ENCODE data around the gene POLR2E. TPM values are rescaled to one million over a fixed set of nuclear protein-coding genes. Genes with fewer than 3 reads are reported as not detected.
A peak's percentile ranks its signal among the peaks of the same experiment; 100 is the strongest.

POLR2E gene
- total RNA-seq: 48.9 TPM

DNA sequence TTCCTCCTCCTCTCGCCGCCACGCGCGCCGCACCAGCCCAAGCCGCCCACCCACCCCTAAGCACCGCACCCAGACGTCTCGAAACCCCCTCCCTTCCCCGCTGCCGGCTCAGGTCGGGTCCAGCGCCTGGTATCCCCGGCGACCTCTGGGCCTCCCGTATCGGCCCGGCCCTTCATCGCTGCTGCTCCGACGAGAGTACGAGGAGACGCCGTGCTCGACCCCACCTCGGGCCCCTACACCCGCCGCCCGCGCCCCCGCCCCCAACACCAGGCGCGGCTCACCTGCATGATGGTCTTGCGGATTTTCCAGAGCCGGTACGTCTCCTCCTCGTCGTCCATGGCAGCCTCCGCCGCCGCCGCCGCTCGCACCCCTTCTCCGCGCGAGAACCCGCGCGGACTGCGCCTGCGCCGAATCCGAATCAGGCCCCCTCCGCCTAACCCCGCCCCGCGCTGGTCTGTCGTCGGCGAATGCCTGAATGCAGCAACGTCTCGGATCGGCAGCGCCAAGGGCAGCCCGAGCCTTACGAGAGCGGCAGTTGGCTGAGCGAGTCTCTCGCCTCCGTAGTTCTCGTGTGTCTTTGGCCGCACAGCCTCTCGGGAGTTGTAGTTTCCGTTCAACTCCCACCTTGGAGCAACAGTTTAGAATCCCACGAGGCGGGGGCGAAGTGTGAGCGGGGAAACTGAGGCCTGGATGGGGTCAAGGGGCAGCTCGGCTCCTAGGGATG is at the start of gene POLR2E:
Gene POLR2E, minus strand, starts transcription at position 398 of the 724 bp plus-strand sequence. Its CDS starts 60 bp downstream, at position 338.
- Histone ChIP-seq H3K27me3 (ENCODE audit: insufficient read depth, low read length) (no peaks in the 10 kb centered on the region), H3K4me1 (ENCODE audit: insufficient read depth, low read length) (peaks cover 64% of the 10 kb centered on the region), H3K9me3 (ENCODE audit: low read depth, low read length) (no peaks in the 10 kb centered on the region), H3K4me3 (ENCODE audit: low read length) (peak within 1 kb of the TSS; percentile 67)

DNA sequence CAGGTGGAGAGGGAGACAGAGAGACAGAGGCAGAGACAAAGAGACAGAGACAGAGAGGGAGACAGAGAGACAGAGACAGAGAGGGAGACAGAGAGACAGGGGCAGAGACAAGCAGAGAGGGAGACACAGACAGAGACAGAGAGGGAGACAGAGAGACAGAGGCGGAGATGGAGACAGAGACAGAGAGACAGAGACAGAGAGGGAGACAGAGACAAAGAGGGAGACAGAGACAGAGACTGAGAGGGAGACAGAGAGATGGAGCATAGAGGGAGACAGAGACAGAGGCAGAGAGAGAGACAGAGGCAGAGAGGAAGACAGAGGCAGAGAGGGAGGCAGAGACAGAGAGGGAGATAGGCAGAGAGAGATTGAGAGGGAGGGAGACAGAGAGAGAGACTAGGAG is 49.6 kb upstream of the POLR2E start:
- no peaks in the 10 kb centered on the region for H3K9me3 ChIP-seq (ENCODE audit: low read depth, low read length)
- no peaks in the 10 kb centered on the region for H3K4me1 ChIP-seq (ENCODE audit: insufficient read depth, low read length)
- no peaks in the 10 kb centered on the region for H3K27me3 ChIP-seq (ENCODE audit: insufficient read depth, low read length)
- H3K4me3 ChIP-seq (ENCODE audit: low read length): no peak overlapping the region

DNA sequence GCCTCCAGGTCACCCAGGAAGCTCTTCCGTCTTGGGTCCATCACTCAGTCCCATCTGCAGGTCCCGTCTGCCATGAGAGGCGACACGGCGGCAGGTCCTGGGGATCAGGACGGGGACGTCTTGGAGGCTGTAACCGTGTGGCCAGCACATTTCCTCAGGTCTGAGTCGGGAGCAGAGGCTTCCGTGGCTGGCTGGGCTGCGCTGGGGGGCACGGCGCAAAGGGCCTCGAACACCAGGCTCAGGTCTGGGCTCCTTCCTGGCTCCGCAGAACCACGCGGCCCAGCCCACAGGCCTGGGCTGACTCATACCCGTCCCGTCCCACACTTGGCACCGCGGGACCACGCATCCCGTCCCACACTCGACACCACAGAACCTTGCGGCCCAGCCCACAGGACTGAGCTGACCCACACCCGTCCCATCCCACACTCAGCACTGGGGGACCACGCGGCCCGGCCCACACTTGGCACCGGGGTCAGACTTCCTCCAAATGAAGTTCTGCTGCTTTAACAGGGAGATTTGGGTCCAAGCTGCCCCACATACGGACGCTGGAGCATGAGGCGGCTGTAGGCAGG is 48.7 kb upstream of the POLR2E start:
- H3K27me3 ChIP-seq (ENCODE audit: insufficient read depth, low read length): no peaks in the 10 kb centered on the region
- H3K4me3 ChIP-seq (ENCODE audit: low read length): no peak overlapping the region
- H3K9me3 ChIP-seq (ENCODE audit: low read depth, low read length): no peaks in the 10 kb centered on the region
- H3K4me1 ChIP-seq (ENCODE audit: insufficient read depth, low read length): no peaks in the 10 kb centered on the region

DNA sequence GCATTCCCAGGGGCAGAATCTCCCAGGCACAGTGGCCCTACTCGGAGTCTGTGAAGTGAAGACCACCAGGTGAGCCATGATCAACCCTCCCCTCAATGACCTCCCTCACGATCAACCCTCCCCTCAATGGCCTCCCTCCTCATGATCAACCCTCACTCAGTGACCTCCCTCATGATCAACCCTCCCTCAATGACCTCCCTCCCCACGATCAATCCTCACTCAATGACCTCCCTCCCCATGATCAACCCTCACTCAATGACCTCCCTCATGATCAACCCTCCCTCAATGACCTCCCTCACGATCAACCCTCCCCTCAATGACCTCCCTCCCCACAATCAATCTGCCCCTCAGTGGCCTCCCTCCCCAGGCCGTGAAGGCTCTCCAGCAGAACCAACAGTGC is 46.8 kb upstream of the POLR2E start:
- no peaks in the 10 kb centered on the region for H3K9me3 ChIP-seq (ENCODE audit: low read depth, low read length)
- H3K4me3 ChIP-seq (ENCODE audit: low read length): no peak overlapping the region
- no peaks in the 10 kb centered on the region for H3K27me3 ChIP-seq (ENCODE audit: insufficient read depth, low read length)
- H3K4me1 ChIP-seq (ENCODE audit: insufficient read depth, low read length): no peaks in the 10 kb centered on the region

DNA sequence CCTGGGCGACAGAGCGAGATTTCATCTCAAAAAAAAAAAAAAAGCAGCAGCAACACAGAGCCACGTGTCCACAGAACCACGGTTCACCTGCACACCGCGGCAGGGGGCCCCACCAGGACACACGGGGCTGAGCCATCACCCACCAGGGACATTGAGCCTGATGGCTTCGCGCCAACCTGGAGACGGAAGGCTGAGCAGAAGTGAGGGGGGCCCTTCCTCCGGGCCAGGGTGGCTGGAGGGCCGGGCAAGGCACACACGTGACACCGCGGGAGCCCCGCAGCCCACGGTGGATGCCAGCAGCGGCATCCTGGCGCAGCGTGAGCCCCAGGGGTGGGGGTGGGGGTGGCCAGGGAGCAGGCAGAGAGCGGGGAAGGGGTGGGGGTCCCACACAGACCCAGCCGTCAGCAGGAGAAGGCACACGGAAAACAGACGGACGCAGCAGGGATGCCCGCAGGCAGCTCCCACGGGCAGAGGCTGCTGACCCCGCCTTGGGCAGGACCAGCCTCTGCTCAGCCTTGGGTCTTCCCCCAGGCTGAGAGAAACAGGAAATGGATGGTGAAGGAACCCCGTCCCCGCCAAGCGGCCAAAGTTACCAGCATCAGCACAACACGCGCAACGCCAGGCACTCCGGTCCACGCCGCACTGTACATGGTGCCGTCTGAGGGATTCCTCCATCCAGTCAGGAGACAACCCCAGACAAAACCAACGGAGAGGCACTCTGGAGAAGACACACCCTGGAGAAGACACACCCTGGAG is 45.3 kb upstream of the POLR2E start:
- H3K9me3 ChIP-seq (ENCODE audit: low read depth, low read length): no peaks in the 10 kb centered on the region
- no peaks in the 10 kb centered on the region for H3K27me3 ChIP-seq (ENCODE audit: insufficient read depth, low read length)
- H3K4me3 ChIP-seq (ENCODE audit: low read length): no peak overlapping the region
- peaks cover 8% of the 10 kb centered on the region for H3K4me1 ChIP-seq (ENCODE audit: insufficient read depth, low read length)

DNA sequence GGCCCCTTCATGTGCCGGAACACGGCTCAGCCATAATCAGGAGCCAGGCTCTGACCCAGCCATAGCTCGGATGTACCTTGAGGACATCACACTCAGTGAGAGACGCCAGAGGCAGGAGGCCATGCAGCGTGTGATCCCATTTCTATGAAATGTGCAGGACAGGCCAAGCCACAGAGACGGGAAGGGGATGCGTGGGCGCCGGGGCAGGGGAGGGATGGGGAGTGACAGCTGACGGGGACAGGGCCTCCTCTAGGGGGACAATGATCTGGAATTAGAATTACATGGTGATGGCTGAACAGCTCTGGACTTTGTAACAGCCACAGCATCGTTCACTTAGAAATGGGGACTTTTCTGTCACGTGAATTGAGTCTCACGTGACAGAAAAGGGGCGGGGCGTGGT is 44.0 kb upstream of the POLR2E start:
- Histone ChIP-seq H3K9me3 (ENCODE audit: low read depth, low read length) (no peaks in the 10 kb centered on the region), H3K27me3 (ENCODE audit: insufficient read depth, low read length) (no peaks in the 10 kb centered on the region), H3K4me3 (ENCODE audit: low read length) (no peak overlapping the region), H3K4me1 (ENCODE audit: insufficient read depth, low read length) (peaks cover 13% of the 10 kb centered on the region)

DNA sequence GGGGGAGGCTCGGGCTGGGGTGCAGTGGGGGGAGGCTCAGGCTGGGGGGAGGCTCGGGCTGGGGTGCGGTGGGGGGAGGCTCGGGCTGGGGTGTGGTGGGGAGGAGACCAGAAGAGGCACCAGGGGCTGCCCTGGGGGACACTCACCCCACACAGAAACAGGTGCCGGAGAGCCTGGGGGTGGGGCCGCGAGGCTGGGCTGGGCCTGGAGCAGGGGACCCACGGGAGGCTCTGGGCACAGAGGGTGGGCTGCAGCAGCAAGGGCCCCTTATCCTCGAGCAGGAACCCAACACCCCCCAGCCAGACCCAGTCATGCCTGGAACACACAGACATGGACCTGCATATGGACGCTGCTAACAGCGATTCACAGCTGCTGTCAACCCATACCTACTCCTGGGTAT is 42.9 kb upstream of the POLR2E start:
- H3K4me1 ChIP-seq (ENCODE audit: insufficient read depth, low read length): peaks cover 23% of the 10 kb centered on the region
- H3K4me3 ChIP-seq (ENCODE audit: low read length): no peak overlapping the region
- H3K9me3 ChIP-seq (ENCODE audit: low read depth, low read length): no peaks in the 10 kb centered on the region
- no peaks in the 10 kb centered on the region for H3K27me3 ChIP-seq (ENCODE audit: insufficient read depth, low read length)

DNA sequence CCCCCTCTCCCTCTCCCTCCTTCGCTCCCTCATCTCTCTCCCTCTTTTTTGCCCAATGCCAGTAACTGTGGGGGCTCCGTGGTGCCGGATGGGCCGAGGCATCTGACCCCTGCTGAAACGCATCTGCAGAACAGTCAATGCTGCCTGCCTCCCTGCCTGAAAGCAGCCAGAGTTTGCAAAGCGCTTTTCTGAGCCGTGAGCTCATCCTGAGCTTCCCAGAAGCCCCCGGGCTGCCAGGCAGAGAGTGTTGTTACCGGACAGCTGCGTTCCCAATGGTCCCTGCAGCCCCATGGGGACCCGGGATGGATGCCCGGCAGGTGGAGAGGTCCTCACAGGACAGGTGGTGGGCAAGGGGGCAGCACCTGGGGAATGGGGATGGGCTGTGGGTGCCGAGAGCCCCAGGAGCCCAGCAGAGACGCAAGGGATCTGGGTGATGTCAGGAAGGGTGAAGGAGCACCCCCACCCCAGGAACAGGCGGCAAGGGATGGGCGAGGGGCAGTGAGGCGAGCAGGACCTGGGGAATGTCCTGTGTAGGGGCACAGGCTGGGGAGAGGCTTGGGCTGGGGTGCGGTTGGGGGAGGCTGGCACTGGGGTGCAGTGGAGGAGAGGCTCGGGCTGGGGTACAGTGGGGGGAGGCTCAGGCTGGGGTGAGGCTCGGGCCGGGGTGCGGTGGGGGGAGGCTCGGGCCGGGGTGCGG is 41.6 kb upstream of the POLR2E start:
- Histone ChIP-seq H3K27me3 (ENCODE audit: insufficient read depth, low read length) (no peaks in the 10 kb centered on the region), H3K9me3 (ENCODE audit: low read depth, low read length) (no peaks in the 10 kb centered on the region), H3K4me1 (ENCODE audit: insufficient read depth, low read length) (peaks cover 32% of the 10 kb centered on the region), H3K4me3 (ENCODE audit: low read length) (no peak overlapping the region)

DNA sequence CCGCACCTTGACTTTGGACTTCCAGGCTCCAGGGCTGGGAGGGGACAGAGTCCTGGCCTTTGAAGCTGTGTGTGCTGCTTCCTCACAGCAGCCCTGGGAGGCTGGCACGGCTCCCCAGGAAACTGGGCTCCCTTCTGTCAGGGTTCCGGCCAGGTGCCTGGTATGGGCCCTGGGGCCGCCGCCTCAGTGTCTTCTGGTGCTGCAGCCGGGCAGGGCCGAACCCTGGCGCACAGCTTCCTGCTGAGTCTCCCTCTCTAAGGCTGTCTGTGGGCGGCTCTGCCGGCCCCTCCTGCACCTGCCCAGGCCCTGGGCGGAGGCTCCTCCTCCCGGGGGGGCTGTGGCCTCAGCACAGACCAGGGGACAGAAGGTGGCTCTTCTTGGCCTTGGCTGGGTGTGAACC is 41.0 kb upstream of the POLR2E start:
- peaks cover 37% of the 10 kb centered on the region for H3K4me1 ChIP-seq (ENCODE audit: insufficient read depth, low read length)
- no peaks in the 10 kb centered on the region for H3K27me3 ChIP-seq (ENCODE audit: insufficient read depth, low read length)
- no peak overlapping the region for H3K4me3 ChIP-seq (ENCODE audit: low read length)
- no peaks in the 10 kb centered on the region for H3K9me3 ChIP-seq (ENCODE audit: low read depth, low read length)

DNA sequence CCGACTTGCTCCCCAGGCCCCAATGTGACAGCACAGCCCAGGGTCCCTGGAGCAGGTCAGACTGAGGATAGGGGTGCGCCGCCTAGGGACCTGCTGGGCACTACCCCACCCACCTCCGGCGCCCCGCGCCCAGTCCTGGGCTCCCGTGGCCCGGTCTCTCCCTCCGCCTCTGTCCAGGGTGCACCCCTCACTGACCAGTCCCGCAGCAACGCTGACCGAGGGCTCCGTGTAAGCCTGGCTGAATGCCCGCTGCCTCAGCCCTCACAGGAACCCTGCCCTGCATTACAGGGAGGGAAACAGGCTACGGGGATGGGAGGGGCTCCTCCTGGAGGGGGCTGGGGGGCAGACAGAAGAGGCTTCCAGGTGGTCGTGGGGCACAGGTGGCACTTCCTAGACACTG is 40.3 kb upstream of the POLR2E start:
- H3K4me3 ChIP-seq (ENCODE audit: low read length): no peak overlapping the region
- H3K27me3 ChIP-seq (ENCODE audit: insufficient read depth, low read length): no peaks in the 10 kb centered on the region
- H3K9me3 ChIP-seq (ENCODE audit: low read depth, low read length): no peaks in the 10 kb centered on the region
- H3K4me1 ChIP-seq (ENCODE audit: insufficient read depth, low read length): peaks cover 45% of the 10 kb centered on the region

DNA sequence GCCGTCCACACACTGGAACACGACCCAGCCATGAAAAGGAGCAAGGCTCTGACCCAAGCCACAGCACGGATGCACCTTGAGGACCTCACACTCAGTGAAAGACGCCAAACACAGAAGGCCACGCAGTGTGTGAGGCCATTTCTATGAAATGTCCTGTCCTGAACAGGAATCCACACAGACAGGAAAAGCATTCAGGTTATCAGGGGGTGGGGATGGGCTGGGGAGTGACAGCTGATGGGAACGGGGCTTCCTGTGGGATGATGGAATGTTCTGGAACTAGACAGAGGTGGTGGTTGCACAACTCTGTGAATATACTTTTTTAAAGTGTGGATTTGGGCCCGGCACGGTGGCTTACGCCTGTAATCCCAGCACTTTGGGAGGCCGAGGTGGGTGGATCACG is 39.3 kb upstream of the POLR2E start:
- Histone ChIP-seq H3K4me3 (ENCODE audit: low read length) (no peak overlapping the region), H3K4me1 (ENCODE audit: insufficient read depth, low read length) (peaks cover 55% of the 10 kb centered on the region), H3K27me3 (ENCODE audit: insufficient read depth, low read length) (no peaks in the 10 kb centered on the region), H3K9me3 (ENCODE audit: low read depth, low read length) (no peaks in the 10 kb centered on the region)

DNA sequence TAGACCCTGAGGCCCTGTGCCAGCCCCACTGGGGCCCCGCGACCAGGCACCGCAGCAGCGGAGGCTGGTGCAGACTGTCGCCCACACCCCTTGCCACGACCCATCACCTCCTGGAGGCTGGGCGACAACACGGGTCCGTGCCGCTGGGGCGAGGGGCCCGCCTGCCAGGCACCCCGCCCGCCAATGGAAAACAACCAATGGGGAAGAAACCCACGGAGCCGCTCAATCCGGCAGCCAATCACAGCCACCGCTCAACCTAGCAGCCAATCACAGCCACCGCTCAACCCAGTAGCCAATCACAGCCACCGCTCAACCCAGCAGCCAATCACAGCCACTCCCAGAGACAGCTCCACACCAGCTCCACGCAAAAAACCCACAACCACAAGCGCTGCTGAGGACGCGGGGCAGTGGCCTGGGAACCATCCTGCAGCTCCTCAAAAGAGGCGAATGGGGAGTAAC is 38.3 kb upstream of the POLR2E start:
- no peaks in the 10 kb centered on the region for H3K27me3 ChIP-seq (ENCODE audit: insufficient read depth, low read length)
- H3K9me3 ChIP-seq (ENCODE audit: low read depth, low read length): no peaks in the 10 kb centered on the region
- H3K4me1 ChIP-seq (ENCODE audit: insufficient read depth, low read length): peaks cover 59% of the 10 kb centered on the region
- peak overlapping the region; percentile 72 for H3K4me3 ChIP-seq (ENCODE audit: low read length)

DNA sequence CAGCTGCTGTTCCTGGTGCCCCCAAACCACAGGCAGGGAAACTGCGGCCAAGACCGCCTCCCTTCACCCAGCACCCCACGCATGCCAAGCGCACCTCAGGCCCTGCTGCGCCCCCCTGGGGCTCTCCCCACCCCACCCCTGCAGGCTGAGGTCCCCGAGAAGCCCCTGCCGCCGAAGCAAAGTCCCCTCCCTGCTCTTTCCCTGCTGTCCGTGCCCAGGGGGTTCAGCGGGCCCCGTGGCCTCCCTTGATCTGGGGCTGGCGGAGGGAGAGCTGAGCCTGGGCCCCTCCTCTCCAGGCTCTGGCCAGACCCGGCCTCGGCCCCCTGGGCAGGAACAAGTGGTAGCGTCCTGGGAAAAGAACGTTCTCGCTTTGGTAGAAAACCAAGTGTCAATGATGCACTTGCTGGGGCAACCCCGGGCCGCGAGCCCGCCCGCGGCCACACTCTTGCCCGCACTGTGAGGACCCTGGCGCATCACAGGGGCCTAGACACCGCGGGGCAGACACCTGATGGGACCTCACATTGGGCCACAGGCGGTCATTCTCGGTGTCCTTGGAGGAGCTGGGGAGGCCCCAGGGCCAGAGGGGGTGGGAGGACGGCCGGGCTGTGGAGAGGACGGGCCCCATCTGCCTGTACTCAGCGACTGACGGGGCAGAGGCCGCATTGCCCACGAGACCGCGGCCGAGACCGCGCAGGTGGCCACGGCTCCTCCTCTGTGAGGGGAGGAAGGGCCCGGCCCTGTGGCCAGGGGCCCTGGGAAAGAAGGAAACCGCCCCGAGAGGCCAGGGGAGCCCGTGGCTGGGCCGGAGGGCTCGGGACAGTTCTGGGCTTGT is 37.6 kb upstream of the POLR2E start:
- no peaks in the 10 kb centered on the region for H3K27me3 ChIP-seq (ENCODE audit: insufficient read depth, low read length)
- peaks cover 59% of the 10 kb centered on the region for H3K4me1 ChIP-seq (ENCODE audit: insufficient read depth, low read length)
- no peaks in the 10 kb centered on the region for H3K9me3 ChIP-seq (ENCODE audit: low read depth, low read length)
- peak overlapping the region; percentile 72 for H3K4me3 ChIP-seq (ENCODE audit: low read length)

DNA sequence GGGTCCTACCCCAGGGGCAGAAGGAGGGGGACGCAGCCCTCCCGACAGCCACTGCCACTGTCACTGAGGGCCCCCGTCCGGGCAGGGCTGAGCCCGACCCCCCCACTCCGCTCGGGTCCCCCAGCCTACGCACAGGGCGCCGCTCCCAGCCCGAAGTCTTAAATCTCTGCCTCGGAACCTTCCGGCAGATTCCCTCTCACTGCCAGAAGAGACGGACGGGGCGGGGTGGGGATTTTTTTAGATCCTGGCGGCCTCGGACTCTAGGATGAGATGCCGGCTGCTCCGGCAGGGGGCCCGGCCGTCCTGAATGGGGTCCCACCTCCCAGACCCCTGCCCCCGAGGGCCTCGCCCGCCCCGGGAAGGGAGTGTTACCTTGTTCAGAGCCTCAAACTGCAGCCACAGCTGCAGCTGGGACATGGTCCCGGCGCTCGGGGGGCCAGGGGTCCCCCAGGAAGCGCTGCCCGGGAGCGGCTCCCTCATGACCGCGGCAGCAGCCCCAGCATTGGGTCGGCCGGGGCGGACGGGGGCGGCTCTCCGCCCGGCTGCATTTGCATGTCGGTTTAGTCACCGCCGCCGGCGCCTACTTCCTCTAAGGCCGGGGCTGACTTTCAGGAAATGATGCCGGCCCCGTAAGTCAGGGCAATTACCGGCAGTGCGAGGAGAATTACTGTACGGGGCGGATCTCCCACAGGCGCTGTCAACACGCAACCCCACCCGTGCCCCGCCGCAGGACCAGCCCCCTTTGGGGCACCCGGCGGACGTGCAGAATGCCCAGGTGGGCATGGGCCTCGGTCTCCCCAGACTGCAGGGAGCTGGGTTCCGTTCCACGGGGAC is 36.8 kb upstream of the POLR2E start:
- no peaks in the 10 kb centered on the region for H3K27me3 ChIP-seq (ENCODE audit: insufficient read depth, low read length)
- H3K9me3 ChIP-seq (ENCODE audit: low read depth, low read length): no peaks in the 10 kb centered on the region
- H3K4me1 ChIP-seq (ENCODE audit: insufficient read depth, low read length): peaks cover 59% of the 10 kb centered on the region
- H3K4me3 ChIP-seq (ENCODE audit: low read length): peak overlapping the region; percentile 72

All from mononuclear cell (primary cell).